VCaP (cell line): Measurements from ENCODE around the gene PLEKHG4.

Experiments used
- H3K27ac ChIP-seq: fragments of 450-650 bp; 2 replicates; pipeline ENCODE4 v1.5.1; 2017
- TF ChIP-seq, protein P1 (sequence below): fragments of 450-650 bp; conservative IDR thresholded peaks from 2 replicates; pipeline ENCODE4 v1.5.1; 2017; ENCODE audit warnings: mild to moderate bottlenecking, moderate library complexity

PLEKHG4 gene

GRCh38 chr16:67246756-67247191 lies 32.6 kb upstream of the PLEKHG4 start:
- TF ChIP-seq, protein P1, sequence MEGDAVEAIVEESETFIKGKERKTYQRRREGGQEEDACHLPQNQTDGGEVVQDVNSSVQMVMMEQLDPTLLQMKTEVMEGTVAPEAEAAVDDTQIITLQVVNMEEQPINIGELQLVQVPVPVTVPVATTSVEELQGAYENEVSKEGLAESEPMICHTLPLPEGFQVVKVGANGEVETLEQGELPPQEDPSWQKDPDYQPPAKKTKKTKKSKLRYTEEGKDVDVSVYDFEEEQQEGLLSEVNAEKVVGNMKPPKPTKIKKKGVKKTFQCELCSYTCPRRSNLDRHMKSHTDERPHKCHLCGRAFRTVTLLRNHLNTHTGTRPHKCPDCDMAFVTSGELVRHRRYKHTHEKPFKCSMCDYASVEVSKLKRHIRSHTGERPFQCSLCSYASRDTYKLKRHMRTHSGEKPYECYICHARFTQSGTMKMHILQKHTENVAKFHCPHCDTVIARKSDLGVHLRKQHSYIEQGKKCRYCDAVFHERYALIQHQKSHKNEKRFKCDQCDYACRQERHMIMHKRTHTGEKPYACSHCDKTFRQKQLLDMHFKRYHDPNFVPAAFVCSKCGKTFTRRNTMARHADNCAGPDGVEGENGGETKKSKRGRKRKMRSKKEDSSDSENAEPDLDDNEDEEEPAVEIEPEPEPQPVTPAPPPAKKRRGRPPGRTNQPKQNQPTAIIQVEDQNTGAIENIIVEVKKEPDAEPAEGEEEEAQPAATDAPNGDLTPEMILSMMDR, result no peak; the same call in 1 of the 2 replicates

GRCh38 chr16:67247192-67248072 lies 31.9 kb upstream of the PLEKHG4 start, which contains the start of gene FHOD1:
Gene FHOD1, minus strand, starts transcription at chr16:67247481. Its CDS starts 71 bp downstream, at chr16:67247410.
- peak within 1 kb of the TSS; percentile 80 for H3K27ac ChIP-seq

More at GRCh38 chr16:67246756-67247191, 32.6 kb upstream of the PLEKHG4 start:
- peak overlapping the region; percentile 80 for H3K27ac ChIP-seq

DNA sequence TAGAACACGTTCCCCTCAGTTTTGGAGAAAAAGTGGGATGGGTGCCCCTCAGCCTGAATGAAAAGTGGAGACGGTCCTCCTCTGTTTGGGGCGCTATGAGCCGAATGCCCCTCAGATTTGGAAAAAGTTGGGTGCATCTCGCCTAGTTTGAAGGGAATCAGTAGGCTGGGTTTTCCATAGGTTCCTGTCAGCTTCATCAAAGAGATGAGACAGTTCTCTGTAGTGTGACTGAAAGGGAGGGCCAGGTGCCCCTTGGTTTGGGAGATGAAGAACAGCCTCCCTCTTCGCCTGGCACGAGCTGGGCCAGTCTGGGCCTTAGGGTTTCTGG lies 31.3 kb upstream of the PLEKHG4 start:
- peak overlapping the region; percentile 80 for H3K27ac ChIP-seq
- TF ChIP-seq, protein P1, result no peak

More at GRCh38 chr16:67247192-67248072, 31.9 kb upstream of the PLEKHG4 start, which contains the start of gene FHOD1:
- TF ChIP-seq, protein P1, result no peak

- TF ChIP-seq, protein P1, result peak; percentile 30
- peak within 1 kb of the TSS; percentile 80 for H3K27ac ChIP-seq
Measured at GRCh38 chr16:67248401-67249177, 30.7 kb upstream of the PLEKHG4 start, which contains the start of gene SLC9A5. Gene SLC9A5, plus strand, starts transcription at chr16:67248979. Its CDS starts 36 bp downstream, at chr16:67249015.

GRCh38 chr16:67249178-67250044 lies 29.9 kb upstream of the PLEKHG4 start:
- TF ChIP-seq, protein P1, result no peak
- H3K27ac ChIP-seq, result peak overlapping the region; percentile 80; the same call in 1 of the 2 replicates

DNA sequence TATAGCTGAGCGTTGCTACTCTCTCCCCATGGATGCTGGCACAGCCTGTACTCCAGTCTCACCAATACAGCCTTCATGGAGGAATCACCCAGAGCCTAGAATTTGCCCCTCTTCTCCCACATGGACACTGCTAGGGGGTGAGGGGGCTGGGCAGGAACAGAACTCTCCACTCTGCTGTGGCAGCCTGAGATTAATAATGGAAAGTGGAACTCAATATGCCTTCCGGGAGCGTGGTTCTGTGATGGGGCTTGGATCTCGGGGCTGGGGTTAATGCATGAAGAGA lies 29.3 kb upstream of the PLEKHG4 start:
- H3K27ac ChIP-seq, result no peak overlapping the region
- TF ChIP-seq, protein P1, result no peak
